ENCODE measurements around the gene ADAM19. TPM values are rescaled to one million over a fixed set of nuclear protein-coding genes. Genes with fewer than 3 reads are reported as not detected.

ADAM19 gene, protein sequence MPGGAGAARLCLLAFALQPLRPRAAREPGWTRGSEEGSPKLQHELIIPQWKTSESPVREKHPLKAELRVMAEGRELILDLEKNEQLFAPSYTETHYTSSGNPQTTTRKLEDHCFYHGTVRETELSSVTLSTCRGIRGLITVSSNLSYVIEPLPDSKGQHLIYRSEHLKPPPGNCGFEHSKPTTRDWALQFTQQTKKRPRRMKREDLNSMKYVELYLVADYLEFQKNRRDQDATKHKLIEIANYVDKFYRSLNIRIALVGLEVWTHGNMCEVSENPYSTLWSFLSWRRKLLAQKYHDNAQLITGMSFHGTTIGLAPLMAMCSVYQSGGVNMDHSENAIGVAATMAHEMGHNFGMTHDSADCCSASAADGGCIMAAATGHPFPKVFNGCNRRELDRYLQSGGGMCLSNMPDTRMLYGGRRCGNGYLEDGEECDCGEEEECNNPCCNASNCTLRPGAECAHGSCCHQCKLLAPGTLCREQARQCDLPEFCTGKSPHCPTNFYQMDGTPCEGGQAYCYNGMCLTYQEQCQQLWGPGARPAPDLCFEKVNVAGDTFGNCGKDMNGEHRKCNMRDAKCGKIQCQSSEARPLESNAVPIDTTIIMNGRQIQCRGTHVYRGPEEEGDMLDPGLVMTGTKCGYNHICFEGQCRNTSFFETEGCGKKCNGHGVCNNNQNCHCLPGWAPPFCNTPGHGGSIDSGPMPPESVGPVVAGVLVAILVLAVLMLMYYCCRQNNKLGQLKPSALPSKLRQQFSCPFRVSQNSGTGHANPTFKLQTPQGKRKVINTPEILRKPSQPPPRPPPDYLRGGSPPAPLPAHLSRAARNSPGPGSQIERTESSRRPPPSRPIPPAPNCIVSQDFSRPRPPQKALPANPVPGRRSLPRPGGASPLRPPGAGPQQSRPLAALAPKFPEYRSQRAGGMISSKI
- polyA plus RNA-seq (2012; rRNA removed), result 43.1 and 46.9 TPM in 2 replicates
- 33.7 and 41.3 TPM in 2 replicates for polyA plus RNA-seq (2012; cell fraction: cytosol; rRNA removed)
- 61.7 and 79.6 TPM in 2 replicates for polyA plus RNA-seq (2012; cell fraction: nucleus; rRNA removed)

DNA sequence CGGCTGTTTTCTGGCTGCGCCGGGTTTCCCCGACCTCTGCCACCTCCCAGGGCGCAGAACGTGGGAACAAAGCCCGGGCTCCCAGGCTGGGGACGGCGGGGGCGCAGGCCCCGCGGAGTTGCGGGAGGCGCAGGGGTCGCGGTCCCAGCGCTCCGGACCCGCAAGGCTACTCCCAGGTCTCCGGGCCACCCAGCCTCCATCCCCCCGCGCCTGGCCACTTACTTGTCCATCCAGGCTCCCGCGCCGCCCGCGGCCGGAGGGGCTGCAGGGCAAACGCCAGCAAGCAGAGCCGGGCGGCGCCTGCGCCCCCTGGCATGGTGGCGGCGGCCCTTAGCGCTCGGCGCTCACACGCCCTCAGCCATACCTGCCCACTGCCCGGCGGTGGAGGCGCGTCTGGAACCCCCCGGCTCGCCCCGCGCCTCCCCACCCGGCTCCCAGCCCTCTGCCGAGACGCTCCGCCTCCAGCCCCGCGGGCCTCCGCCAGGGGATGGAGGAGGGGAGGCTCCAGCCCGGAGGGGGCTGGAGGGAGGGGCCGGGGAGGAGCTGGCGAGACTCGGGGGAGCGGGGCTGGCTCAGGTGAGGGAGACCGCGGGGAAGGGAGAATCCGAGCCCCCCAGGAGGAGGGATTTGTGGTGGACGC, at the start of gene ADAM19:
Gene ADAM19 (minus strand): TSS at position 395 of the 640 bp plus-strand sequence. CDS start 79 bp downstream, at position 316.
- ChIA-PET CTCF (no interaction called here), POLR2A (no interaction called here)
- H3K9ac ChIP-seq, result peak within 1 kb of the TSS; percentile 98
- peaks cover 6 to 8% of the 10 kb centered on the region in 2 experiments; a peak in 3 of 4 replicates for H3K4me1 ChIP-seq (ENCODE audit: control insufficient read depth in 1 of 2, insufficient read depth in 2 of 2, low read depth in 1 of 2, low read length in 1 of 2)
- 0 out of 2 replicates have a peak, but pooled peaks cover 5% of the 10 kb centered on the region for H4K20me1 ChIP-seq (ENCODE audit: insufficient read depth)
- H3K4me2 ChIP-seq, result peak within 1 kb of the TSS; percentile 98
- H3K9me2 ChIP-seq, result no peaks in the 10 kb centered on the region
- peak within 1 kb of the TSS; percentile 85 to 99 for H3K4me3 ChIP-seq (ENCODE audit: low read depth in 2 of 2, low read length in 1 of 2)
- H3K36me3 ChIP-seq (replicated peaks in 1 of 2; ENCODE audit: control insufficient read depth in 1 of 2, insufficient read depth in 2 of 2, low read length in 1 of 2), result peaks cover 0 to 14% of the 10 kb centered on the region in 2 experiments
- no peaks in the 10 kb centered on the region for H3K9me3 ChIP-seq
- peaks cover 54% of the 10 kb centered on the region for H3K79me2 ChIP-seq (ENCODE audit: insufficient read depth)
- H3K27me3 ChIP-seq (ENCODE audit: insufficient read depth), result no peaks in the 10 kb centered on the region
- 4% methylated on average over 13 of the region's 63 CpGs for WGBS (ENCODE audit: low lambda C conversion rate)
- H3K27ac ChIP-seq (ENCODE audit: low read depth in 2 of 2, low read length in 1 of 2), result peak within 1 kb of the TSS; percentile 65 to 93
- TF ChIP-seq, protein P1, sequence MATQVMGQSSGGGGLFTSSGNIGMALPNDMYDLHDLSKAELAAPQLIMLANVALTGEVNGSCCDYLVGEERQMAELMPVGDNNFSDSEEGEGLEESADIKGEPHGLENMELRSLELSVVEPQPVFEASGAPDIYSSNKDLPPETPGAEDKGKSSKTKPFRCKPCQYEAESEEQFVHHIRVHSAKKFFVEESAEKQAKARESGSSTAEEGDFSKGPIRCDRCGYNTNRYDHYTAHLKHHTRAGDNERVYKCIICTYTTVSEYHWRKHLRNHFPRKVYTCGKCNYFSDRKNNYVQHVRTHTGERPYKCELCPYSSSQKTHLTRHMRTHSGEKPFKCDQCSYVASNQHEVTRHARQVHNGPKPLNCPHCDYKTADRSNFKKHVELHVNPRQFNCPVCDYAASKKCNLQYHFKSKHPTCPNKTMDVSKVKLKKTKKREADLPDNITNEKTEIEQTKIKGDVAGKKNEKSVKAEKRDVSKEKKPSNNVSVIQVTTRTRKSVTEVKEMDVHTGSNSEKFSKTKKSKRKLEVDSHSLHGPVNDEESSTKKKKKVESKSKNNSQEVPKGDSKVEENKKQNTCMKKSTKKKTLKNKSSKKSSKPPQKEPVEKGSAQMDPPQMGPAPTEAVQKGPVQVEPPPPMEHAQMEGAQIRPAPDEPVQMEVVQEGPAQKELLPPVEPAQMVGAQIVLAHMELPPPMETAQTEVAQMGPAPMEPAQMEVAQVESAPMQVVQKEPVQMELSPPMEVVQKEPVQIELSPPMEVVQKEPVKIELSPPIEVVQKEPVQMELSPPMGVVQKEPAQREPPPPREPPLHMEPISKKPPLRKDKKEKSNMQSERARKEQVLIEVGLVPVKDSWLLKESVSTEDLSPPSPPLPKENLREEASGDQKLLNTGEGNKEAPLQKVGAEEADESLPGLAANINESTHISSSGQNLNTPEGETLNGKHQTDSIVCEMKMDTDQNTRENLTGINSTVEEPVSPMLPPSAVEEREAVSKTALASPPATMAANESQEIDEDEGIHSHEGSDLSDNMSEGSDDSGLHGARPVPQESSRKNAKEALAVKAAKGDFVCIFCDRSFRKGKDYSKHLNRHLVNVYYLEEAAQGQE (IDR thresholded peaks at IDR 0.05; ENCODE audit: low read depth, low read length), result 0 out of 2 replicates have a peak, but pooled peaks have one; percentile 4
- no peak for TF ChIP-seq GABPA (IDR thresholded peaks at IDR 0.05; ENCODE audit: low read depth)
- TF ChIP-seq SIN3A (IDR thresholded peaks at IDR 0.05; ENCODE audit: borderline replicate concordance, low read depth, low read length), result peak; percentile 39; the same call in 1 of the 2 replicates
- 0 out of 2 replicates have a peak, but pooled peaks have one; percentile 3 for TF ChIP-seq NFIC (IDR thresholded peaks at IDR 0.05; ENCODE audit: borderline replicate concordance)
- TF ChIP-seq POLR2AphosphoS5 (IDR thresholded peaks at IDR 0.05; ENCODE audit: low read depth, low read length), result peak; percentile 63; the same call in 1 of the 2 replicates
- peak; percentile 60 for TF ChIP-seq TAF1 (IDR thresholded peaks at IDR 0.05; ENCODE audit: borderline replicate concordance, low read depth, low read length)
- peak; percentile 85 for DNase-seq
- H3F3A ChIP-seq (replicated peaks; ENCODE audit: insufficient read depth), result peaks cover 44% of the 10 kb centered on the region
- H2AFZ ChIP-seq (ENCODE audit: low read depth), result peak within 1 kb of the TSS; percentile 90

DNA sequence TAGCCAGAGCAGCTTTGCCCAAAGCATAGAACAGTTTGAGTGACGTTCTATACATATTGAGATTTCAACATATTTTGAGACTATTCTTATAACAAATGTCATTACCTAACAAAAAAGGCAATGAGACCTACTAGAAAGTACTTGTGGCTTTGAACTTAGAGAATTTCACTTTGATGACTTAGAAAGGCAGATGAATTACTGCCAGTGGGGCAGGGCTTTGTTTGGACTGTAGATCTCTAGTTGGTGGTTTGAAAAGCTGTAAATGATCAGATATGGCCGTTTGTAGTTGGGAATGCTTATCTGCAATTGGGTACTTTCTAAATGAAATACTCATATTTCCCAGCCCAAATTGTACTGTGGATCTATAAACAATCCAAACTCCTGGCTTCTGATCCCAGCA, 48.6 kb upstream of the ADAM19 start:
- no peak for TF ChIP-seq RAD21 (IDR thresholded peaks at IDR 0.05; ENCODE audit: low read length)
- TF ChIP-seq, protein P2, sequence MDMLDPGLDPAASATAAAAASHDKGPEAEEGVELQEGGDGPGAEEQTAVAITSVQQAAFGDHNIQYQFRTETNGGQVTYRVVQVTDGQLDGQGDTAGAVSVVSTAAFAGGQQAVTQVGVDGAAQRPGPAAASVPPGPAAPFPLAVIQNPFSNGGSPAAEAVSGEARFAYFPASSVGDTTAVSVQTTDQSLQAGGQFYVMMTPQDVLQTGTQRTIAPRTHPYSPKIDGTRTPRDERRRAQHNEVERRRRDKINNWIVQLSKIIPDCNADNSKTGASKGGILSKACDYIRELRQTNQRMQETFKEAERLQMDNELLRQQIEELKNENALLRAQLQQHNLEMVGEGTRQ (IDR thresholded peaks at IDR 0.05; ENCODE audit: borderline replicate concordance, low read depth, low read length), result no peak
- no peak for TF ChIP-seq EP300 (IDR thresholded peaks at IDR 0.05; ENCODE audit: borderline replicate concordance in 1 of 2, low read depth in 1 of 2, low read length in 1 of 2)
- TF ChIP-seq RXRA (IDR thresholded peaks at IDR 0.05; ENCODE audit: borderline replicate concordance, low read depth), result no peak
- no peak for TF ChIP-seq GATA2 (CRISPR knock-in tag; IDR thresholded peaks at IDR 0.05)
- TF ChIP-seq TCF12 (IDR thresholded peaks at IDR 0.05), result no peak
- TF ChIP-seq, protein P3, sequence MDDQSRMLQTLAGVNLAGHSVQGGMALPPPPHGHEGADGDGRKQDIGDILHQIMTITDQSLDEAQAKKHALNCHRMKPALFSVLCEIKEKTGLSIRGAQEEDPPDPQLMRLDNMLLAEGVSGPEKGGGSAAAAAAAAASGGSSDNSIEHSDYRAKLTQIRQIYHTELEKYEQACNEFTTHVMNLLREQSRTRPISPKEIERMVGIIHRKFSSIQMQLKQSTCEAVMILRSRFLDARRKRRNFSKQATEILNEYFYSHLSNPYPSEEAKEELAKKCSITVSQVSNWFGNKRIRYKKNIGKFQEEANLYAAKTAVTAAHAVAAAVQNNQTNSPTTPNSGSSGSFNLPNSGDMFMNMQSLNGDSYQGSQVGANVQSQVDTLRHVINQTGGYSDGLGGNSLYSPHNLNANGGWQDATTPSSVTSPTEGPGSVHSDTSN (IDR thresholded peaks at IDR 0.05), result no peak
- no peak for TF ChIP-seq JUND (IDR thresholded peaks at IDR 0.05)
- TF ChIP-seq CHD2 (IDR thresholded peaks at IDR 0.05; ENCODE audit: low read length, partially characterized antibody), result no peak
- TF ChIP-seq SIN3A (IDR thresholded peaks at IDR 0.05; ENCODE audit: borderline replicate concordance, low read depth, low read length), result no peak
- H3K9me3 ChIP-seq, result 0 out of 2 replicates have a peak, but pooled peaks cover under 1% of the 10 kb centered on the region

More for the DNA sequence above, 48.6 kb upstream of the ADAM19 start:
- Histone ChIP-seq H3K4me3 (ENCODE audit: low read depth in 2 of 2, low read length in 1 of 2) (no peak overlapping the region), H3K27ac (ENCODE audit: low read depth in 2 of 2, low read length in 1 of 2) (no peak overlapping the region), H3K9me2 (no peaks in the 10 kb centered on the region), H3K27me3 (ENCODE audit: insufficient read depth) (no peaks in the 10 kb centered on the region), H4K20me1 (ENCODE audit: insufficient read depth) (no peaks in the 10 kb centered on the region), H3K4me1 (ENCODE audit: control insufficient read depth in 1 of 2, insufficient read depth in 2 of 2, low read depth in 1 of 2, low read length in 1 of 2) (no peaks in the 10 kb centered on the region), H2AFZ (ENCODE audit: low read depth) (no peak overlapping the region), H3K36me3 (replicated peaks in 1 of 2; ENCODE audit: control insufficient read depth in 1 of 2, insufficient read depth in 2 of 2, low read length in 1 of 2) (no peaks in the 10 kb centered on the region), H3F3A (replicated peaks; ENCODE audit: insufficient read depth) (peaks cover under 1% of the 10 kb centered on the region), H3K9ac (no peak overlapping the region), H3K4me2 (no peak overlapping the region), H3K79me2 (ENCODE audit: insufficient read depth) (no peaks in the 10 kb centered on the region)
- POLR2A ChIA-PET, result no interaction called here
- 53% methylated on average over 2 of the region's 2 CpGs for WGBS (ENCODE audit: low lambda C conversion rate)
- no peak for DNase-seq
- CTCF ChIA-PET, result no interaction called here

All from SK-N-SH (cell line).